ENCODE measurements around the gene C17orf107. TPM values are rescaled to one million over a fixed set of nuclear protein-coding genes. Genes with fewer than 3 reads are reported as not detected.
"Not testable (repeated sequence)": the region's sequence is repeated elsewhere in the genome, so short reads cannot be mapped to it uniquely, and the experiment has no call there.

Gene C17orf107
- total RNA-seq, 1 experiment from 2014 or later: under 0.01 TPM

DNA sequence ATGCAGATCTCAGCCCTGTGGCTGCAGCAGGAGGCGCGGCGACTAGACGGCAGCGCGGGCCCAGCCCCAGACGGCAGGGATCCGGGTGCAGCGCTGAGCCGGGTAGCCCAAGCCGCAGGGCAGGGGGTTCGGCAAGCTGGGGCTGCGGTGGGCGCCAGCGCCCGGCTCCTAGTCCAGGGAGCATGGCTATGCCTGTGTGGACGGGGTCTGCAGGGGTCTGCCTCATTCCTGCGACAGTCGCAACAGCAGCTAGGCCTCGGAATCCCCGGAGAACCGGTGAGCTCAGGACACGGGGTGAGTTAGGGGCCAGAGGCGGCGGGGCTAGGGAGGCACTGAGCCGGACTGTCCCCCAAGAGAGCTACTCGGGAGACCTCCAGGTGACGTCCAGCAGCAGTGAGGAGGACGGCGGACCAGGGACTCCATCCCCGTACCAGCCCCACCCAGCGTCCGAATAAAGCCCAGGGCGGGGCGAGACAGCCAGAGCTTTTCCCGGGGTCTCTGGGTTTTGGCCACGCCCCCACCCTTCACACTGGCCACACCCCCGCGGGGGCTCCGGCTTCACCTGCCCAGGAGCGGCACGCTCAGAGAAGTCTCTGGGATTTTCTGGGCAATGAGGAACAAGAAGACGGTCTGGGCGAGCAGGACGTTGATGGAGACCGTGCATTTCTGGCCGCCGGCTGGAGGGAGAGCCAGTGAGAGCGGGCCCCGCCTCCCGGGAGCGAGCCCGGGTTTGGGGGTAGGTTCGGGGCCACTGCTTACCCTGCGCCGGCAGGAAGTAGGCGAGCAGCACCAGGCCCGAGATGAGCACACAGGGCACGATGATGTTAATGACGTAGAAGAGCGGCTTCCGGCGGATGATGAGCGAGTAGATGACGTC lies 1.1 kb downstream of the C17orf107 start:
- no peak for DNase-seq (ENCODE audit: low read depth)

DNA sequence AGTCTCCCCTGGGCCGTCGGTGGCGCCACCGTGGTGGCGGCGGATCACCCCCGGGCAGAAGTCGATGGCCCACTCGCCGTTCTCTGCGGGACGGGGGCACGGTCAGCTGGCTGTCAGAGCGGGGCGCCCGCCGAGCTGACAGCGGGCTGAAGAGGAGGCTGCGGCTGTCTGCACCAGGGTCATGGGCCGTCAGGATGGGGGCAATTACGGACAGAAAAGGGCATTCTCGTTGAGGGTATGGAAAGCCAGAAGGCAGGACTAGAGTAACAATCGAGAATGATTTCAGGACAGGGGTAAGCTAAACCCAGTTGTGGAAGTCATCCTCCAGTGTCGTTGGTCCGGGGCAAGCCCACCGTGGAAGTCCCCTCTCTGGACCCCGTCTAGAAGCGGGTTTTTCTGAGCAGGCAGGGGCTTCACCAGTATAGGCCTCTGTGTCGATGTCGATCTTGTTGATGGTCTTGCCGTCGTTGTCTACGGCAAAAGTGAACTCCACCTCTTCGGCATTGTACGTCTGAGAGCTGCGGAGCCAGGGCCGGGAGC lies 1.8 kb downstream of the C17orf107 start:
- DNase-seq (ENCODE audit: low read depth): no peak

DNA sequence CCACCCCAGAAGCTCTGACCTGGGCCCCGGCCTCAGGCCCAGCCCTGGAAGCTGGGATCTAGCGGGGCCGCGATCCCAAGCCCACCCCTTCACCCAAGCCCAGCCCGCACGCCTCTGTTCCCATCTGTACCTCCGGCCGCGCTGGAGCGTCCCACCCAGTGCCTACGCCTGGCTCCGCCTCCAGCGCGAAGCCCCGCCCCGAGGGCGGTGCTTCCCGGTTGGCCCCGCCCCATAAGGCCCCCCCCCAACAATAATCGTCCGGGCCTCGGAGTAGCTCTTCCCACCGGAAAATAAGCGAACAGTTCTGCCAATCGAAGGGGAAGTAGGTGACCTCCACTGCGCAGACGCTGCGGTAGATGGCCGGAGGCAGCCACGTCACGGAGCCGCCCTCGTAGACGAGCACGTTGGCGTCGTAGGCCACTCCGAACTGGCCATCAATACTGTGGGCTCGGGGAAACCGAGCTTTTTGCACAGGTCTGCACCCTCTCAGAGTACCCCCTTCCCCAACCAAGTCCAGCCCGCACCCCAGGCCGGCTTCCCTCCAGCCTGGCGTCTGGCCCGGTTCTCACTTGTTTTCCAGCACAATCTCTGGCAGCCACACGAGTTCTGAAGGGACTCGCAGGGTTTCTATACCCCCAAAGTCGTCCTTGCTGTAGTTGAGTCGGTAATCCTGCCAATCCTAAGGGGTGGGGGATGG lies 2.5 kb downstream of the C17orf107 start:
- no peak for DNase-seq (ENCODE audit: low read depth)

DNA sequence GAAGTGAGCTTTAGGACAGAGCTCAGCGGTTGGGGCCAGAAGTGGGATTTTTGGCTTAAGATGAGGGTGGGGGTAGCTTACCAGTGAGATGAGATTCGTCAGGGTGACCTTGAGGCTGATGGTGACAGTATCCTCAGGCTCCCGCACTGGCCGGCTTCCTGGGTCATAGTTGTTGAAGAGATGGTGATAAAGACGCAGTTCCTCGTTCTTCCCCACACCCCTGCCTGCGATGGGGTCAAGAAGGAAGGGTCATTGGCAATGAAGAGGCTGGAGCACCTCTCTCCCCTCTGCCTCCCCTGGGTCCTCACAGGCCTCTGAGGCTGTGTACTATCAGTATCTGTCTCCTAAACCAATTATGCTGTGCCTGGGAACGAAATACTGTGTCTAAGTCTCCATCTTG lies 3.2 kb downstream of the C17orf107 start:
- DNase-seq (ENCODE audit: low read depth): no peak

DNA sequence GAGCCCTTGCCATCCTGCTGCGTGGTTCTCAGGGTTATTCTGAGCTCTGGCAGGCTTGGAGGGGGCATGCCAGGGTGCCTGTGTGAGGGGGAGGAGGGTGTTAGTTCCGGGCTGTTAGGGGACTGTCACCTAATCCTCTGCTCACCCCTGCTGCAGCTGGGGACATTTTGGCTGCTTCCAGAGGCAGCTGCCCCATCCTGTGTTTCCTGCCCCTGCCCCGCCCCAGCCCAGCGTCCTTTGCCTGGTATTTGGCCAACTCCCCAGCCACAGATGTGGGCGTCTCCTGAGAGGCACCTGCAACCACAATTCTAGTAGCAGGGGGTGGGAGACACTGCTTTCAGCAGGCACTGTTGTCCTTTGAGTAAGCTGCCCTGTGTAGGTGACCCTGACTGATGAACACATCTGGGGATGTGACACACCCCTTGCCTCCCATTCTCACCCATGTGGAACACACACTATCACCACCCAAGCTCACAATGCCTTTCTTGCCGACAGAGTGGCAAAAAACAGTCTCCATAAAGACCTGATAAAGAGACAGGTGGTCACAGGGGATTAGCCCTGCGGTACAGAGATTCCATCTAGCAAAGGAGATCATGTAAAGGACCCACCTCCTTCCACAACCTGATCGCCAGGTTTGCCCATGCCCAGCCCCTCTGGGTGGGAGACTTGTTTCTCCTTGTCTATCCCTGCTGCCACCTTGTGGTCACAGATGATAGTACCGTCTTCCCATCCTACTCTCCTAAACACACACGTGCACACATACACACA lies 3.9 kb downstream of the C17orf107 start, which contains the start of gene CHRNE:
TSS of gene CHRNE (minus strand) at position 48 of the 768 bp plus-strand sequence. CDS start at position 13, 35 bp downstream.
- DNase-seq (ENCODE audit: low read depth): peak; percentile 57

DNA sequence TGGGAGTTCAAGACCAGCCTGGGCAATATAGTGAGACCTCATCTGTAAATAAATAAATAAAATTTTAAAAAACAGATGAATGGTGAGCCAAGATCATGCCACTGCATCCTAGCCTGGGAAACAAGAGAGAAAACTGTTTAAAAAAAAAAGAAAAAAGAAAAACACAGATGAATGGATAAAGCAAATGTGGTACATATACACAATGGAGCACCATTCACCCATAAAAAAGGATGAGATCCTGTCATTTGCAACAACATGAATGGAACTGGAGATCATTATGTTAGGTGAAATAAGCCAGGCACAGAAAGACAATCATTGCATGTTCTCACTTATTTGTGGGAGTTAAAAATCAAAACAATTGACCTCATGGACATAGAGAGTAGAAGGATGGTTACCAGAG lies 7.3 kb downstream of the C17orf107 start:
- DNase-seq (ENCODE audit: low read depth): not testable (repeated sequence)

DNA sequence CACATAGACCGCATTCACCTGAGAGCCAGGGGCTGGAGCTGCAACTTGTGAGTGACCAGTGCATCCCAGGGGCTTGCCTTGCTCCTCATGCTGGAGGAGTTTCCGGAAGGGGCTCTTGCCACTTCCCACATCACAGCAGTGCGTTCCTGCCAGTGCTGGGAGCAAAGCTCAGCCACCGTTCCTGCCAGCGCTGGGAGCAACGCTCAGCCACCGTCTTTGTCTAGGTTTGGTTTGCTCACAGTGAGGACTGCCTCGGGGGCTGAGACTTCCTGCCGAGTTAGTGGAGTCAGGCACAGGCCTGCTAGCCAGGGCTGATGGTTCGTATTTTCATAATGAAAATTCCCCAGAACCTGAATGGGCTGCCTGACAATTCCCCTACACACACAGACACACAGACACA lies 9.0 kb downstream of the C17orf107 start:
- no peak for DNase-seq (ENCODE audit: low read depth)

DNA sequence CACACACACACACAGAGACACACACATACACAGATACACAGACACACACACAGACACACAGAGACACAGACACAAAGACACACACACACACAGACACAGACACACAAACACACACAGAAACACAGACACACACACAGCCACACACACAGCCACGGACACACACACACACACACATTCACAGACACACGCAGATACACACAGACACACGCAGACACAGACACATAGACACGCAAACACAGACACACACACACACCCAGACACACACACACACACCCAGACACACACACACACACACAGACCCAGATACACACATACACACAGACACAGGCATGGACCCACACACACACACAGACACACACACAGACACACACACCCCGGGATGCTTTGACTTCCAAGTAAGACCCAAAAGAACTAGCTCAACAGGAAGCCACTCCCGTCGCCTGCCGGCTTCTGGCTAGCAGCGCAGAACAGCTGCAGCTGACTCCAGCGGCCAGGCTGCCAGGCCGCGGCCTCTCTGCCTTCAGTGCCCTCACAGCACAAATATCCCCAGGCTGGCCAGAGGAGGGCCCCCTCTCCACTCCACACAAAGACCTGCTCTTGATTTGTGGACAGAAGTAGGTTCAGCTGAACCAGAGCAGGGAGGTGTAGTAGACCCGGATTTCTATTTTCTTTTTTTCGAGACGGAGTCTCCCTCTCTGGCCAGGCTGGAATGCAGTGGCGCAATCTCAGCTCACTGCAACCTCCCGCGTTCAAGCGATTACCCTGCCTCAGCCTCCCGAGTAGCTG lies 9.6 kb downstream of the C17orf107 start:
- DNase-seq (ENCODE audit: low read depth): peak; percentile 96

DNA sequence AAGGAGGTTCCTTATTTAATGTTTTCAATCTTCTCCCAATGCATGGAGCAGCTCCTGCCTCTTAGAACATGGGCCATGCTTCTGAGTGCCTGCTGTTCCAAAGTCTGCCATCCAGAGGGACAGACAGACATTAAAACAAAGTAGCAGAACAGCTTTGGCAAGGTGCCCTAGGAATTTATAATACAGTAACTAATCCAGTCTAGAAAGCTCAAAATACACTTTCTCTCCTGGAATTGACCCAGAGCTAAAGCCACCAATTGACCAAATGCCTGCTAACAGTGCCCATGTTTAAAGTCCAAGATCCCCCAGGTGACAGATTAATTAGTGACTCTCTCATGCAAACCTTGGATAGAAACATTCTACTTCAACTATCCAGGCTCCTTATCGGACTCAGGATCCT lies 14.7 kb downstream of the C17orf107 start:
- peak; percentile 28 for DNase-seq (ENCODE audit: low read depth)

DNA sequence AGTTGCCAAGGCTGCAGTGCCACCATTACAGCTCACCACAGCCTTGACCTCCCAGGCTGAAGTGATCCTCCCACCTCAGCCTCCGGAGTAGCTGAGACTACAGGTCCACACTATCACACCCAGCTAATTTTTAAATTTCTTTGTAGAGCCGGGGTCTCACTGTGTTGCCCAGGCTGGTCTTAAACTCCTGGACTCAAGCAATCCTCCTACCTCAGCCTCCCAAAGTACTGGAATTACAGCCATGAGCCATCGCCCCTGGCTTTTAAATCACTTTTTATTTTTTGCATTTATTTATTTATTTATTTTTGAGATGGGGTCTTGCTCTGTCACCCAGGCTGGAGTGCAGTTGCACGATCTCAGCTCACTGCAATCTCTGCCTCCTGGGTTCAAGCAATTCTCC lies 15.2 kb downstream of the C17orf107 start:
- DNase-seq (ENCODE audit: low read depth): not testable (repeated sequence)

DNA sequence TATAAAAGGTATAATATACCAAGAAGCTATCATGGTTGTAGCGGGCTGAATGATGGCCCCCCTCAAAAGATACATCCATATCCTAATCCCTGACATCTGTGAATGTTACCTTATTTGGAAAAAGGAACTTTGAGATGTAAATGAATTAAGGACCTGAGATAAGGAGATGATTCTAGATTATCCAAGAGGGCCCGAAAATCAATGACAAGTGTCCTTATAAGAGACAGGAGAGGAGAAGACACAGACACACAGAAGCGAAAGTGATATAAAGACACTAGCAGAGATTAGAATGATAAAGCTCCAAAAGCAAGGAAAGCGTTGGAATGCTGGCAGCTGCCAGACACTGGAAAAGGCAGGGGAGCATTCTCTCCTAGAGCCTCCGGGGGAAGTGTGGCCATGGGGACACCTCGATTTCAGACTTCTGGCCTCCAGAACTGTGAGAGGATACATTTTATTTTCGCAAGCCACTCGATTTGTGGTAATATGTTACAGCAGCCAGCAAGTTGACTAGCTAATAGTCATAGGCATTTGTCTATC lies 20.2 kb downstream of the C17orf107 start:
- no peak for DNase-seq (ENCODE audit: low read depth)

DNA sequence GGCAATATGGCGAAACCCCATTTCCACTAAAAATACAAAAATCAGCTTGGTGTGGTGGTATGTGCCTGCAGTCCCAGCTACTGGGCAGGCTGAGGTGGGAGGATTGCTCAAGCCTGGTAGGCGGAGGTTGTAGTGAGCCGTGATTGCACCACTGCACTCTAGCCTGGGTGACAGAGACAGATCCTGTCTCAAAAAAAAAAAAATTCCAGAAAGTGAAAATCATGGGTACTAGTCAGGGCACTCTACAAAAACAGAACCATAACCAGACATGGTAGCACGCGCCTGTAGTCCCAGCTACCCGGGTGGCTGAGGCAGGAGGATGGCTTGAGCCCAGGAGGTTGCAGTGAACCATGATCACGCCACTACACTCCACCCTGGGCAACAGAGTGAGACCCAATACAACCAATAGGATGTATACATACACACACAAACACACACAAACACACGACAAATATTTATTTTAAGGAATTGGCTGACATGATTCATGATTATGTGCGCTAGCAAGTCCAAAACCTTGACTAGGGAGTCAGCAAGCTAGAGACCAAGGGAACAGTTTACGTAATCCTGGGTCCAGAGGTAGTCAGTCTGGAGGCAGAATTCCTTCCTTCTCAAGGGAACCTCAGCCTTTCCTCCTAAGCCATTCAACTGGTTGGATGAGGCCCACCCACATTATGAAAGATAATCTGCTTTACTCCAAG lies 21.2 kb downstream of the C17orf107 start:
- DNase-seq (ENCODE audit: low read depth): no peak

DNA sequence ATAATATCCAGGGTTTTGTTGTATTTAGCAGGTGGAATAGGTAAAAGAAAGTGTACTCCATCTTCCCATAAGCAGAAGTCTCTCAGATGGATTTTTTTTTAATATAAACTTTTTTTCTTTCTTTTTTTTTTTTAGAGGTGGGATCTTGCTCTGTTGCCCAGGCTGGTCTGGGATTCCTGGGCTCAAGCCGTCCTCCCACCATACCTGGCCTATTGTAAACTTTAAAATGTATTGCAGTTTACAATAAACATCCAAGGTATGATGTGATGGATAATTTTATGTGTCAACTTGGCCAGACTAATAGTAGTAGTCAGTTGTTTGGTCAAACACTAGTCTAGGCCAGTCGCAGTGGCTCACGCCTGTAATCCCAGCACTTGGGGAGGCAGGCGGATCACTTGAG lies 22.0 kb downstream of the C17orf107 start:
- no peak for DNase-seq (ENCODE audit: low read depth)

DNA sequence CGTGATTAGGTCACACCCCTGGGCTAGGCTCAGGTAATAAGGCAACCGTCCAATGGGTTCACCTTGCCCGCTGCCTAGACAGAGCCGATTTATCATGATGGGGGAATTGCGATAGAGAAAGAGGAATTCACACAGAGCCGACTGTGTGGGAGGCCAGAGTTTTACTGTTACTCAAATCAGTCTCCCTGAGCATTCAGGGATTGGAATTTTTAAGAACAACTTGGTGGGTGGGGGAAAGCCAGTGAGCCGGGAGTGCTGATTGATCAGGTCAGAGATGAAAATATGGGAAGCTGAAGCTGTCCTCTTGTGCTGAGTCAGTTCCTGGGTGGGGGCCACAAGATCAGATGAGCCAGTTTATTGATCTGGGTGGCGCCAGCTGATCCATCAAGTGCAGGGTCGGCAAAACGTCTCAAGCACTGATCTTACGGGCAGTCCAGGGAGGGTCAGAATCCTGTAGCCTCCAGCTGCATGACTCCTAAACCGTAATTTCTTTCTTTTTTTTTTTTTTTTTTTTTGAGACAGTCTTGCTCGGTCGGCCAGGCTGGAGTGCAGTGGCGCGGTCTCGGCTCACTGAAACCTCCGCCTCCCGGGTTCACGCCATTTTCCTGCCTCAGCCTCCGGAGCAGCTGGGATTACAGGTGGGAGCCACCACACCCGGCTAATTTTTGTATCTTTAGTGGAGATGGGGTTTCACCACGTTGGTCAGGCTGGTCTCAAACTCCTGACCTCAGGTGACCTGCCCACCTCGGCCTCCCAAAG lies 27.4 kb downstream of the C17orf107 start:
- not testable (repeated sequence) for DNase-seq (ENCODE audit: low read depth)

DNA sequence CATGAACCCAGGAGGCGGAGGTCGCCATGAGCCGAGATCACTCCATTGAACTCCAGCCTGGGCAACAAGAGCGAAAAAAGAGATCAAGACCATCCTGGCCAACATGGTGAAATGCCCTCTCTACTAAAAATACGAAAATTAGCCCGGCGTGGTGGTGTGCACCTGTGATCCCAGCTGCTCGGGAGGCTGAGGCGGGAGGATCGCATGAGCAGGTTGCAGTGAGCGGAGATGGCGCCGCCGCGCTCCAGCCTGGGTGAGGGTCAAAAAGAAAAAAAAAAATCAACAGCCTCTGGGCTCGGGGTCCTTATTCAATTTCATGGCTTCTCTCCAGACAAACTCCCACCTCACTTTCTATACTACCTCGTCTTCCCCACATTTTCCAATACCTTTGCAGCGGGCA lies 29.5 kb downstream of the C17orf107 start:
- DNase-seq (ENCODE audit: low read depth): no peak

DNA sequence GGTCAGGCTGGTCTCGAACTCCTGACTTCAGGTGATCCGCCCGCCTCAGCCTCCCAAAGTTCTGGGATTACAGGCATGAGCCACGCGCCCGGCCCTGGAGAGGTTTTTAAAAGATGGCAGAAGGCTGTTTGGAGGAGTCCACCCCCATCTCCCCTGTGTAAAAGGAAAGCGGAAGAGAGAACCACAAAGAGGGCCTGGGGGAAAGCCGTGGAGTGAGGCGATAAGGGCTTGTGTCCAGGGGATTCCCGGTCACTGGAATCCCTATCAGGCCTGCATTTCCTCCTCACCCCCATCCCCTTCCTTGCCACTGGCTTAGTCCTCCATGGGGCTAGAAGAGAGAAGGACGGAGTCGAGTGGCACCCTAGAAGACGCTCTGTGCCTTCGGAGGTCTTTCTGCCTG lies 32.6 kb downstream of the C17orf107 start, which contains the start of gene GP1BA:
TSS of gene GP1BA (plus strand) at position 315 of the 400 bp plus-strand sequence. CDS start 328 bp downstream, outside the sequence.
- DNase-seq (ENCODE audit: low read depth): no peak

DNA sequence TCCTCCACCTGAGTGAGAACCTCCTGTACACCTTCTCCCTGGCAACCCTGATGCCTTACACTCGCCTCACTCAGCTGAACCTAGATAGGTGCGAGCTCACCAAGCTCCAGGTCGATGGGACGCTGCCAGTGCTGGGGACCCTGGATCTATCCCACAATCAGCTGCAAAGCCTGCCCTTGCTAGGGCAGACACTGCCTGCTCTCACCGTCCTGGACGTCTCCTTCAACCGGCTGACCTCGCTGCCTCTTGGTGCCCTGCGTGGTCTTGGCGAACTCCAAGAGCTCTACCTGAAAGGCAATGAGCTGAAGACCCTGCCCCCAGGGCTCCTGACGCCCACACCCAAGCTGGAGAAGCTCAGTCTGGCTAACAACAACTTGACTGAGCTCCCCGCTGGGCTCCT lies 33.4 kb downstream of the C17orf107 start:
- no peak for DNase-seq (ENCODE audit: low read depth)

DNA sequence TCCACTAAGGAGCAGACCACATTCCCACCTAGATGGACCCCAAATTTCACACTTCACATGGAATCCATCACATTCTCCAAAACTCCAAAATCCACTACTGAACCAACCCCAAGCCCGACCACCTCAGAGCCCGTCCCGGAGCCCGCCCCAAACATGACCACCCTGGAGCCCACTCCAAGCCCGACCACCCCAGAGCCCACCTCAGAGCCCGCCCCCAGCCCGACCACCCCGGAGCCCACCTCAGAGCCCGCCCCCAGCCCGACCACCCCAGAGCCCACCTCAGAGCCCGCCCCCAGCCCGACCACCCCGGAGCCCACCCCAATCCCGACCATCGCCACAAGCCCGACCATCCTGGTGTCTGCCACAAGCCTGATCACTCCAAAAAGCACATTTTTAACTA lies 34.3 kb downstream of the C17orf107 start:
- DNase-seq (ENCODE audit: low read depth): no peak

Measured in LHCN-M2 (cell line).